ENCODE results near the gene NPIPB13.
"Not testable (repeated sequence)": the region's sequence is repeated elsewhere in the genome, so short reads cannot be mapped to it uniquely, and the experiment has no call there.

- not testable (repeated sequence) for TF ChIP-seq EZH2 (IDR thresholded peaks at IDR 0.05; ENCODE audit: borderline replicate concordance, low read length); CTCF (IDR thresholded peaks at IDR 0.05; ENCODE audit: low read length)
Observed at GRCh38 chr16:30209032-30209431, 39.2 kb downstream of the NPIPB13 start.
